Endothelial cell of umbilical vein (primary cell): Measurements from ENCODE around the gene INTS1. TPM values are rescaled to one million over a fixed set of nuclear protein-coding genes. Genes with fewer than 3 reads are reported as not detected.

Experiments used
- BruUV-seq: library from RNA; stranded (reverse); fragments of 400-500 nt; replicated peaks from 2 replicates; lab custom pipeline; 2021; lab: Mats Ljungman, UMichigan
- CTCF ChIA-PET: fragments of 300-600, 350-600 bp; sonication (Branson Sonifier 250); formaldehyde crosslinking; loops from one replicate; lab custom pipeline; 2021; ENCODE audit warnings: antibody characterized with exemption, inconsistent platforms; lab: Charles Lee
- POLR2A ChIA-PET: fragments of 300-600, 350-600 bp; sonication (Branson Sonifier 250); formaldehyde crosslinking; loops from one replicate; lab custom pipeline; 2021; ENCODE audit warnings: antibody characterized with exemption, inconsistent platforms; lab: Charles Lee
- DNase-seq: peaks from one replicate; pipeline ENCODE4 v3.0.0-alpha.2; 2011; ENCODE audit warnings: low read depth, low spot score
- FAIRE-seq: peaks from 2 replicates; lab custom pipeline; 2011; peaks lifted over from hg19 to GRCh38; lab: Jason Lieb, UNC
- H2AFZ ChIP-seq: 2 replicates; pipeline ENCODE4 v1.6.0; 2012; ENCODE audit warnings: low read depth, low read length, control low read depth, inconsistent platforms
- H3K27ac ChIP-seq: 2 replicates; pipeline ENCODE4 v1.5.1; 2011; ENCODE audit warnings: low read depth, mild to moderate bottlenecking, control low read depth, low read length, moderate library complexity; ENCODE audit not compliant: insufficient read depth
- H3K27me3 ChIP-seq, 2 experiments: 2 replicates each; pipeline versions ENCODE4 v1.6.0 to v1.6.1; 2011; ENCODE audit warnings: low read length in 2 of 2, mixed read lengths in 1 of 2; ENCODE audit not compliant: control insufficient read depth in 2 of 2, insufficient read depth in 2 of 2
- H3K36me3 ChIP-seq, 2 experiments: 2 replicates in 1 of 2; 3 replicates in 1 of 2; pipeline ENCODE4 v1.5.1; 2011; ENCODE audit warnings: low read length in 2 of 2, mild to moderate bottlenecking in 1 of 2, moderate library complexity in 1 of 2; ENCODE audit not compliant: control insufficient read depth in 2 of 2, insufficient read depth in 2 of 2; ENCODE audit errors: extremely low read depth in 1 of 2
- H3K4me1 ChIP-seq: 3 replicates; pipeline ENCODE4 v1.5.1; 2011; ENCODE audit warnings: mild to moderate bottlenecking, low read length; ENCODE audit not compliant: control insufficient read depth, insufficient read depth; ENCODE audit errors: extremely low read depth
- H3K4me2 ChIP-seq: 2 replicates; pipeline ENCODE4 v1.6.1; 2011; ENCODE audit warnings: low read length, control low read depth, mixed read lengths; ENCODE audit not compliant: insufficient read depth
- H3K4me3 ChIP-seq, 3 experiments: fragments of 200-600 bp in 1 of 3; sonication (generic), shearing (Covaris generic) in 1 of 3; replicated peaks in 1 of 3; 2 replicates each; pipeline ENCODE4 v1.5.1; 2011 to 2016; ENCODE audit warnings: control low read depth in 3 of 3, low read length in 3 of 3, mild to moderate bottlenecking in 2 of 3, inconsistent platforms in 1 of 3, low read depth in 1 of 3, moderate library complexity in 1 of 3; ENCODE audit not compliant: insufficient read depth in 1 of 3
- H3K79me2 ChIP-seq: 2 replicates; pipeline ENCODE4 v1.6.0; 2012; ENCODE audit warnings: low read length, inconsistent platforms; ENCODE audit not compliant: control insufficient read depth, insufficient read depth
- H3K9ac ChIP-seq: replicated peaks from 2 replicates; pipeline ENCODE3; 2011; ENCODE audit warnings: low read length, control low read depth; ENCODE audit not compliant: insufficient read depth; ENCODE audit errors: extremely low read depth
- H3K9me1 ChIP-seq: replicated peaks from 3 replicates; pipeline ENCODE4 v1.6.0; 2011; ENCODE audit warnings: mild to moderate bottlenecking, low read length; ENCODE audit not compliant: control insufficient read depth, insufficient read depth; ENCODE audit errors: extremely low read depth
- H3K9me3 ChIP-seq: replicated peaks from 2 replicates; pipeline ENCODE4 v1.5.1; 2012; ENCODE audit warnings: low read length, inconsistent platforms; ENCODE audit not compliant: control insufficient read depth, insufficient read depth
- H4K20me1 ChIP-seq: replicated peaks from 2 replicates; pipeline ENCODE3; 2011; ENCODE audit warnings: mild to moderate bottlenecking, low read length; ENCODE audit not compliant: control insufficient read depth, insufficient read depth; ENCODE audit errors: extremely low read depth
- CTCF ChIP-seq, 2 donors: IDR thresholded peaks; 1 replicate in 1 of 2; 2 replicates in 1 of 2; pipeline ENCODE4 v1.5.1; 2011; ENCODE audit warnings: low read length in 2 of 2, mild to moderate bottlenecking in 2 of 2, moderate library complexity in 2 of 2, control low read depth in 1 of 2, inconsistent platforms in 1 of 2, low read depth in 1 of 2; ENCODE audit not compliant: insufficient read depth in 1 of 2; ENCODE audit errors: extremely low read depth in 1 of 2
- EZH2 ChIP-seq: IDR thresholded peaks from 2 replicates; pipeline ENCODE4 v1.6.1; 2012; ENCODE audit warnings: borderline replicate concordance, low read depth, mild to moderate bottlenecking, moderate library complexity, low read length, inconsistent platforms; ENCODE audit not compliant: severe bottlenecking
- FOS ChIP-seq: IDR thresholded peaks from 2 replicates; pipeline ENCODE4 v1.6.1; 2011; ENCODE audit warnings: mild to moderate bottlenecking, low read length, moderate library complexity, borderline replicate concordance; ENCODE audit not compliant: insufficient read depth
- GATA2 ChIP-seq: IDR thresholded peaks from 2 replicates; pipeline ENCODE4 v1.7.0; 2011; ENCODE audit warnings: low read depth, mild to moderate bottlenecking, moderate library complexity, mixed read lengths, low read length; ENCODE audit not compliant: insufficient read length, insufficient read depth
- JUN ChIP-seq: IDR thresholded peaks from 2 replicates; pipeline ENCODE4 v1.6.1; 2011; ENCODE audit warnings: borderline replicate concordance, low read depth; ENCODE audit not compliant: insufficient read length, insufficient read depth
- MAX ChIP-seq: IDR thresholded peaks from 2 replicates; pipeline ENCODE4 v1.6.1; 2011; ENCODE audit not compliant: insufficient read depth, insufficient read length
- MYC ChIP-seq: IDR thresholded peaks from one replicate; pipeline ENCODE4 v1.6.1; 2011; ENCODE audit warnings: mild to moderate bottlenecking, low read depth, low read length
- POLR2A ChIP-seq: IDR thresholded peaks from 2 replicates; pipeline ENCODE4 v1.6.1; 2012; ENCODE audit warnings: low read depth, mild to moderate bottlenecking, control low read depth, low read length
- POLR2AphosphoS5 ChIP-seq: IDR thresholded peaks from 2 replicates; pipeline ENCODE4 v1.6.1; 2012; ENCODE audit warnings: low read depth, mild to moderate bottlenecking, control low read depth, low read length, moderate library complexity; ENCODE audit not compliant: insufficient read depth
- dilution Hi-C: fragments of 300-500 bp; cut with MboI; formaldehyde crosslinking; loops from one replicate; pipeline ENCODE4 v1.15.0; 2019; ENCODE audit warnings: low sequenced_read_pairs; ENCODE audit not compliant: extremely low pct_ligation_motif_present
- intact Hi-C: fragments of 100-400 bp; cut with micrococcal nuclease; formaldehyde crosslinking; loops from one replicate; pipeline ENCODE4 v1.10.0; 2022
- polyA plus RNA-seq, 4 experiments: library from polyadenylated mRNA; depleted of rRNA in 3 of 4; stranded (reverse) in 3 of 4; unstranded in 1 of 4; fragments of >200 nt; gene quantifications; 2 replicates each; pipeline versions ENCODE4 v1.2.1 to v1.2.3, GENCODE V29; 2011 to 2012; ENCODE audit warnings: missing spikeins in 1 of 4
- total RNA-seq: library from RNA; stranded (reverse); gene quantifications from 2 replicates; pipeline ENCODE4 v1.2.3, GENCODE V29; 2021

The INTS1 gene
- total and polyA plus RNA-seq, 2 donors (not counting 3 experiments of a cell fraction or from before 2014, with no cell fraction given), result 57.8 to 116 TPM

- BruUV-seq, result no TSS peak
- intact Hi-C loops (no loop called here), dilution Hi-C loops (no loop called here)
- no peak overlapping the region for H3K9ac ChIP-seq
- no peaks in the 10 kb centered on the region for H3K9me1 ChIP-seq
- no peak overlapping the region for H3K4me2 ChIP-seq
- H2AFZ ChIP-seq, result no peak overlapping the region
- no peaks in the 10 kb centered on the region for H3K27me3 ChIP-seq
- H3K4me3 ChIP-seq, result no peak overlapping the region
- FAIRE-seq (no peak), DNase-seq (no peak)
- TF ChIP-seq POLR2A (no peak), POLR2AphosphoS5 (no peak), GATA2 (no peak), EZH2 (no peak), CTCF (IDR thresholded peaks at IDR 0.05; ENCODE audit: extremely low read depth in 1 of 2, insufficient read depth in 1 of 2, low read depth in 1 of 2, low read length in 2 of 2) (no peak), MYC (no peak), FOS (no peak), MAX (no peak), JUN (no peak)
- no peaks in the 10 kb centered on the region for H4K20me1 ChIP-seq
- CTCF ChIA-PET, result interaction anchor here (1.5 kb wide), 1 partner anchor 8 kb away, joined by 3 read pairs; no protein-coding TSS in a partner anchor
- no peaks in the 10 kb centered on the region for H3K9me3 ChIP-seq
- H3K4me1 ChIP-seq, result peaks cover 30% of the 10 kb centered on the region
- peaks cover 33% of the 10 kb centered on the region for H3K79me2 ChIP-seq
- H3K27ac ChIP-seq, result no peak overlapping the region
- H3K36me3 ChIP-seq, result peaks cover 8 to 27% of the 10 kb centered on the region in 2 experiments
- POLR2A ChIA-PET, result no interaction called here
These were observed 35.9 kb upstream of the INTS1 start for GRCh38 chr7:1539882-1540775.
